Measurements from ENCODE around the gene CD82. TPM values are rescaled to one million over a fixed set of nuclear protein-coding genes. Genes with fewer than 3 reads are reported as not detected.

CD82 gene
- total RNA-seq, 1 donor from 2014 or later: 425 TPM

DNA sequence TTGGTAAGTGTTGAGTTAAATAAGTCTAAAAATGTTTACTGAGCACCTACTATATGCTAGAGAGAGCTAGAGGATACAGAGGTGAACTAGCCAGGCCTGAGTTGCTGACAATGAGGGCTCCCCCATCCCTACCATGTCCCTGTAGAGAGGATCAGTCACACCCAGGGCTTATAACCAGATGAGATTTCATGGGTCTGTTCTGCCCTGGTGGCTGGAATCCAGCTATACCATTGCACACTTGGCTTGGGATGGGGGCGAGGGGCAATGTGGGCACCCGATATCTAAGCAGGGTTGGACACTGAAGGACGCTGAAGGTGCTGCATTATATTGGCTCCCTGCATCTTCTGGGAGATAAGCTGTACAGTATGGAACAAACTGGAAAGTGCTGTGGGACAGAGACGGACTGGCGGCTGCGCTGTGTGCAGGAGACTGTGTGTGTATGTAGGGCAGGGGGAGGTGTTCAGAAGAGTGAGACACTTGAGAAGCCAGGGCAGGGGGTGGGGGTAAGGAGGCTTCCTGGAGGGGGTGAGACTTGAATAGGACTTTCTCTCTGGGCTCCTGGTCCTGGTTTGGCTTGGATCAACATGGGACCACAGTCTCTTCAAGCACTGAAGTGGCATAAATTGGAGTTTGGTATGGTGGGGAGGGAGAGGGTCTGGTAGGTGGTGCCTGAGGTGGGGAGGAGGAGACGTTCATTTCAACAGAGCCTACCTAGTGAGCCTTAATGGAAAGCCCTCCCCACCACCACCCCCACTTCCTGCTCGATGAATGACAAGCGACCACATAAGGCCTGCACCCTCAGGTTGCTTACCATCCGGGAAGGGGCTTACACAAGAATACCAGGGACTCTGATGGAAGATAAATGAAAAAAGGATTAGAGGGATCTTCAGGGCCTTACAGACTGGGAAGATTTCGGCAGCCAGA lies 1.8 kb downstream of the CD82 start:
- H3K36me3 Mint-ChIP-seq (ENCODE audit: low read depth): peaks cover 55% of the 10 kb centered on the region
- no peaks in the 10 kb centered on the region for H3K9me3 Mint-ChIP-seq
- no peaks in the 10 kb centered on the region for H3K27me3 Mint-ChIP-seq (ENCODE audit: low read depth)
- intact Hi-C loops (cut with micrococcal nuclease): loop anchor here (5.0 to 10.0 kb wide), 5 partner anchors 40 to 1350 kb away; partner anchors contain the start of genes CRY2, PEX16 and TSPAN18
- peaks cover 57% of the 10 kb centered on the region for H3K4me1 Mint-ChIP-seq (ENCODE audit: low read depth)
- peak overlapping the region; percentile 86 for H3K4me3 Mint-ChIP-seq (ENCODE audit: low read depth)
- DNase-seq (ENCODE audit: low spot score): no peak
- peak overlapping the region; percentile 71 for H3K27ac Mint-ChIP-seq

DNA sequence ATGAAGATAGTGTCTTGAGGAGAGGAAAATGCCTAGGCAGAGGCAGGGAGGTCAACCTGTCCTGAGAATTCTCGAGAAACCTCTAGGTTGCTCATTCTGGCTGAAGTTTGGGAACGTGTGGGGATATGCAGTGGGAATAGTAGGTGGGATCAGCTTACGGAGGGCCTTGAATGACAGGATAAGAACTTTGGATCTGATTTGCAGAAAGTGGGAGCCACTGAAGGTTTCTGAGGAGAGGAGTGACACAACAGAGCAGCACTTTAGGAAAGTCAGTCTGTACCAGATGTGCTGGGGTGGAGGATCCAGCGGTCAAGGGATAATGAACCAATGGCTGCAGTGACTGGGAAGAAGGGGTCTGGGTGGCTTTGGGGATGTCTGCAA lies 2.4 kb downstream of the CD82 start:
- Mint-ChIP-seq H3K9me3 (no peaks in the 10 kb centered on the region), H3K27ac (peak overlapping the region; percentile 71), H3K4me3 (ENCODE audit: low read depth) (peak overlapping the region; percentile 86), H3K36me3 (ENCODE audit: low read depth) (peaks cover 62% of the 10 kb centered on the region), H3K27me3 (ENCODE audit: low read depth) (no peaks in the 10 kb centered on the region), H3K4me1 (ENCODE audit: low read depth) (peaks cover 59% of the 10 kb centered on the region)
- no peak for DNase-seq (ENCODE audit: low spot score)
- intact Hi-C loops (cut with micrococcal nuclease): loop anchor here (5.0 to 10.0 kb wide), 5 partner anchors 39 to 1349 kb away; partner anchors contain the start of genes CRY2, PEX16 and TSPAN18

DNA sequence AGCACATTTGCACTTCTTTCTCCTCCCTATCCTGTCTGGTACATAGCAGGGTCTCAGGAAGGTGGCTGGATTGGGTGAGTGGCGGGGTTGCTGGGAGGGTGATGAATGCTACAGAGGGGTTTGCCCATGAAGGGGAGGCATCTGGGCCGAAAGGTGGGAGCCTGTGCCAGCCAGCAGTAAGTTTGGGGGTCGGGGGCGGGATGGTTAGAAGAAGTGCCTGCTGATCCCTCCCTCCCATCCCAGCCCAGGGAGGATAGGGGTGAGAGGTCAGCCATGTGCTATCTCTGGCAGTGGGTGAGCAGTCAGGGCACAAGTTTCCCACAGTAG lies 2.8 kb downstream of the CD82 start:
- H3K4me1 Mint-ChIP-seq (ENCODE audit: low read depth): peaks cover 63% of the 10 kb centered on the region
- H3K36me3 Mint-ChIP-seq (ENCODE audit: low read depth): peaks cover 66% of the 10 kb centered on the region
- H3K27me3 Mint-ChIP-seq (ENCODE audit: low read depth): no peaks in the 10 kb centered on the region
- peak overlapping the region; percentile 86 for H3K4me3 Mint-ChIP-seq (ENCODE audit: low read depth)
- H3K9me3 Mint-ChIP-seq: no peaks in the 10 kb centered on the region
- intact Hi-C loops (cut with micrococcal nuclease): loop anchor here (5.0 to 10.0 kb wide), 5 partner anchors 39 to 1349 kb away; partner anchors contain the start of genes CRY2, PEX16 and TSPAN18
- peak overlapping the region; percentile 71 for H3K27ac Mint-ChIP-seq
- no peak for DNase-seq (ENCODE audit: low spot score)

DNA sequence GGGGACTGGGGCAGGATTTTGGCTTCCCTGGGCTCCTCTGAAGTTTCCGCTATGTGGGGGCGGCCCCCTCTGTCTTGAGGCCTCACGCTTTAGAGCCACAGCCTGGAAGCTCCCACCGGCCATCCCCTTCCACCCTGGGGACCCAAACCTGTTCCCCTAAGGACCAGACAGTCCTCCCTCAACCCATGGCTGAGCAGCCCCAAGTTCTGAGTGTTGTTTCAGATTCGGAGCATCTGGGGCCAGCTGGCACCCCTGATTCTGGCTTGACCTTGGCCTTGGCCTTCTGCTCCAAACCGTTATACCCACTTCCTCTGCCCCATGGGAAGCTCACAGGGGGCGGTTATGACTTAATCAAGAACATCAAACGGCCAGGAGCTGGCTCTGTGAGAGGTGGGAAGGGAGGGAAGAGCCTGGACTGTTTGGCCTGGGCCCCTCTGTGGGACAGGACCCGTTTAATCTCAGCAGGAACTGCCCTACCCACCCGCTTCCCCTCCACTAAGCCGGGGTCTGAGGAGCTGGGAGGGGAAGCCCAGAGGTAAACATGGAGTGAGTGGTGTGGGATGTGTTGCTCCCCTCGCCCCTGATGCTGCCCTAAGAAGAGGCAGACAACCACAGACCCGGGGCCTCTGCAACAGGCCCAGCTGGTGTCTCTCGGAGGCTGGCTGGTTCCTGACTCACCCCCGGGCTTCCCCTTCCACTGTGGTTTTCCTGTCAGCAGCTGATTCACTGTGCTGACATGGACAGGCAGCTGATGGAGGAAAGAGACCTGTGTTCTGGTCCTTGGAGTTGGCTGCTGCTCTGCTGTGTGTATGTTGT lies 3.4 kb downstream of the CD82 start:
- peak; percentile 80 for DNase-seq (ENCODE audit: low spot score)
- H3K27ac Mint-ChIP-seq: peak overlapping the region; percentile 71
- H3K4me1 Mint-ChIP-seq (ENCODE audit: low read depth): peaks cover 69% of the 10 kb centered on the region
- no peaks in the 10 kb centered on the region for H3K9me3 Mint-ChIP-seq
- H3K36me3 Mint-ChIP-seq (ENCODE audit: low read depth): peaks cover 72% of the 10 kb centered on the region
- H3K27me3 Mint-ChIP-seq (ENCODE audit: low read depth): no peaks in the 10 kb centered on the region
- intact Hi-C loops (cut with micrococcal nuclease): loop anchor here (5.0 to 10.0 kb wide), 5 partner anchors 38 to 1348 kb away; partner anchors contain the start of genes CRY2, PEX16 and TSPAN18
- H3K4me3 Mint-ChIP-seq (ENCODE audit: low read depth): peak overlapping the region; percentile 86

DNA sequence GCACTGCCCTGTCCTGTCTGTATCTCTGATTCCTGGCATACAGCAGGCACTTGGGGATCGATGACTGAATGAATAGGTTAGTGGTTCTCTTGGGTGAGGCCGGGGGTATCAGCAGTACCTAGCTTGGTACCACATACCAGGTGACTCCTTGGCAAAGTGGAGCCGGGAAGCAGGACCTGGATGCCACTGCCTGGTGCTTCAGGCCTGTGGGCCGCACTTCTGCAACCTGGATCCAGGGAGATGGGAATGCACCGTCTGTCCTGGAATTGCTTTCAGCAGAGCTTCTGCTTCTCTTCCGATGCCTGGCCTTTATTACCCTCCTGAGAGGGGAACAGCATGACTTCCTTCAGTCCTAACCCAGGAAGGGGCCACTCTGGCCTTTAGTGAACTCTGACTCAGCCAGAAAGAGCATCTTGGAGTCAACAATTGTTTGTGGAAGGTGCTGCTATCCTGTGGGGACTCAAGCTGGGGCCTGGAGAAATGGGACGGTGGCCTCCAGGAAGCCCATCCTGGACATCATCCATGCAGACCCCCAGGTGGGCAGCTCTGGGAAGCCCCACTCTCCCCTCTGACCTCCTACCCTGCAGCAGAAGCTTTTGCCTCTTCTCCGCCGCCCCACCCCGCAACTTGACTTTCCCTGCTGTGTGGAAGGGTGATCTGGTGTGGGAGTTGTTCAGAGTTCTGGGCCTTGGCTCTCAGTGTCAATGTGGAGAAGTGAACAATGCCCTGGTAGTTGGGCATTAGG lies 5.1 kb downstream of the CD82 start:
- DNase-seq (ENCODE audit: low spot score): no peak
- intact Hi-C loops (cut with micrococcal nuclease): no loop called here
- no peaks in the 10 kb centered on the region for H3K27me3 Mint-ChIP-seq (ENCODE audit: low read depth)
- H3K9me3 Mint-ChIP-seq: no peaks in the 10 kb centered on the region
- peaks cover 83% of the 10 kb centered on the region for H3K36me3 Mint-ChIP-seq (ENCODE audit: low read depth)
- H3K4me1 Mint-ChIP-seq (ENCODE audit: low read depth): peaks cover 81% of the 10 kb centered on the region
- H3K4me3 Mint-ChIP-seq (ENCODE audit: low read depth): peak overlapping the region; percentile 86
- peak overlapping the region; percentile 71 for H3K27ac Mint-ChIP-seq

DNA sequence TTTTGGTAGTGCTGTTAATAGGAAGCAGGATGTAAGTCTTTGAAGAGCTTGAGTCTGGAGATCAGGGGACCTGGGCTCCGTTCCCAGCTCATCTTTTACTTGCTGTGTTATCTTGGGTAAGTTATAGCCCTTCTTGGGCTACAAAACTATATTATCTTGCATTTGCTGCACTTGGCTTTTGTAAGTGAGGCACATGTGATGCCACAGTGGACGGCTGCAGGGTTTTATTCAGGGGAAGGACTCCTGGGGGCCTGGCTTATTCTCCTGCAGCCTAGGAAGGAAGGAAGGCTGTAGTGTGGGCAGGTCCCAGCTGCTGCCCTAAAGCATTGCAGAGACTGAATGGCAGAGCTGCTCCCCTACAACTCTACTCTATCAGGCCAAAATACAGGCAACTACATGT lies 6.4 kb downstream of the CD82 start:
- peaks cover 89% of the 10 kb centered on the region for H3K36me3 Mint-ChIP-seq (ENCODE audit: low read depth)
- no peaks in the 10 kb centered on the region for H3K9me3 Mint-ChIP-seq
- H3K4me3 Mint-ChIP-seq (ENCODE audit: low read depth): peak overlapping the region; percentile 72
- peaks cover 92% of the 10 kb centered on the region for H3K4me1 Mint-ChIP-seq (ENCODE audit: low read depth)
- no peaks in the 10 kb centered on the region for H3K27me3 Mint-ChIP-seq (ENCODE audit: low read depth)
- DNase-seq (ENCODE audit: low spot score): no peak
- intact Hi-C loops (cut with micrococcal nuclease): loop anchor here (2.0 kb wide), 1 partner anchor 41 kb away; no protein-coding TSS in a partner anchor
- H3K27ac Mint-ChIP-seq: peak overlapping the region; percentile 98

DNA sequence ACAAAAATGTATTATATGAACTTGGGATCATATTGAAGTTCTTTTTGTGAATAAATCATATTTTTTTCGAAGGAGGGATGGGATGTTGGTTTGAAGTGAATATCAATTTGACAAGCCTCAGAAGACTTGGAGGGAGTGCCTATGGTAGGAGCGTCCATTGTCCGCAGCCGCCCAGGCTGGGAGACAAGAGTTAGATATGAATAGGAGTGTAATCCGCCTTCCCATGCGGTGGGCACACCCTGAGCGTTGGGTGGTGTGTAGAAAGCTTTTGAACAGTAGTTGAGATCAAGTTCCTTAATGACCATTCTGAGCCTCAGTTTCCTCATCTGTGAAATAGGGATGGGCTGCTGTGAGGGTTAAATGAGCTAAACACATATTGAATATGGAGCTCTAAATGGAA lies 7.0 kb downstream of the CD82 start:
- Mint-ChIP-seq H3K27me3 (ENCODE audit: low read depth) (no peaks in the 10 kb centered on the region), H3K4me1 (ENCODE audit: low read depth) (peaks cover 92% of the 10 kb centered on the region), H3K27ac (peak overlapping the region; percentile 98), H3K4me3 (ENCODE audit: low read depth) (peak overlapping the region; percentile 72), H3K9me3 (no peaks in the 10 kb centered on the region), H3K36me3 (ENCODE audit: low read depth) (peaks cover 88% of the 10 kb centered on the region)
- intact Hi-C loops (cut with micrococcal nuclease): loop anchor here (2.0 kb wide), 1 partner anchor 42 kb away; no protein-coding TSS in a partner anchor
- no peak for DNase-seq (ENCODE audit: low spot score)

DNA sequence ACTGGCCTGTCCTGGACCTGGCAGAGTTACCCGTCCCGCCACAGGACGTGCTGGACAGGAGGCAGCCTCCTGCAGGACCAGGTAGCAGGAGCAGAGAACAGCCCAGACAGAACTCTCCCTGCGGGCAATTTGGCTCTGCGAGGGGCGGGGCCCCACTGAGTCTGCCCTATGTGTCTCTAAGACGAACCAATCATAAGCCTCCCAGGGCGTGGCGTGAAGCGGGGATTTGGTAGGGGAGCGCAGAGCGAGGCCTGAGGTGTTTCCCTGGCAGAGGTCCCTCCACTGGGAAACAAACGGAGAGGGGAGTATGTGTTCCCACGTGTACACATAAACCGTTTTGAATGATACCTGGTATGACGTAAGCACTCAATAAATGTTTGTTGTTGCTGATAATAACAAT lies 7.4 kb downstream of the CD82 start:
- peaks cover 87% of the 10 kb centered on the region for H3K36me3 Mint-ChIP-seq (ENCODE audit: low read depth)
- no peak for DNase-seq (ENCODE audit: low spot score)
- H3K9me3 Mint-ChIP-seq: no peaks in the 10 kb centered on the region
- H3K4me1 Mint-ChIP-seq (ENCODE audit: low read depth): peaks cover 92% of the 10 kb centered on the region
- intact Hi-C loops (cut with micrococcal nuclease): loop anchor here (2.0 kb wide), 1 partner anchor 42 kb away; no protein-coding TSS in a partner anchor
- peak overlapping the region; percentile 98 for H3K27ac Mint-ChIP-seq
- H3K27me3 Mint-ChIP-seq (ENCODE audit: low read depth): no peaks in the 10 kb centered on the region
- H3K4me3 Mint-ChIP-seq (ENCODE audit: low read depth): peak overlapping the region; percentile 72

DNA sequence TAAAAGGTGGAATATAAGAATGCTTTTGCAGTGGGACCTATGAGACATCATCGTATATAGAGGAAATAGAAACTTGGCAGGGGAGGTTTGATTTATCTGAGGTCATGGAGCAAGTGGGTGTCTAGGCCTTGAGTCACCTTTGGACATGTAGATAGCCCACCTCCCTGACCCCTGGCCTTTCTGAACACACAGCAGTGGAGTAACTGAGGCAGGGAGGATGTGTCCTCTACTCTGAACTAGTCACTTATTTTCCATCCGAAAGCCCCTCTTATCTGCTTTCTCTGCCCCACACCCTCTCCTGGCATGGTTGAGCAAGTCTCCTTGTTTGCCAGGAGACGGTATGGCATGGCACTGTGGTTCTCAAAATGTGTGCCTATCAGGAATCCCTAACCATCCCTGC lies 7.9 kb downstream of the CD82 start:
- peak overlapping the region; percentile 98 for H3K27ac Mint-ChIP-seq
- no peaks in the 10 kb centered on the region for H3K27me3 Mint-ChIP-seq (ENCODE audit: low read depth)
- DNase-seq (ENCODE audit: low spot score): no peak
- no peaks in the 10 kb centered on the region for H3K9me3 Mint-ChIP-seq
- H3K4me3 Mint-ChIP-seq (ENCODE audit: low read depth): peak overlapping the region; percentile 70
- peaks cover 93% of the 10 kb centered on the region for H3K4me1 Mint-ChIP-seq (ENCODE audit: low read depth)
- intact Hi-C loops (cut with micrococcal nuclease): loop anchor here (2.0 kb wide), 1 partner anchor 43 kb away; no protein-coding TSS in a partner anchor
- H3K36me3 Mint-ChIP-seq (ENCODE audit: low read depth): peaks cover 86% of the 10 kb centered on the region

DNA sequence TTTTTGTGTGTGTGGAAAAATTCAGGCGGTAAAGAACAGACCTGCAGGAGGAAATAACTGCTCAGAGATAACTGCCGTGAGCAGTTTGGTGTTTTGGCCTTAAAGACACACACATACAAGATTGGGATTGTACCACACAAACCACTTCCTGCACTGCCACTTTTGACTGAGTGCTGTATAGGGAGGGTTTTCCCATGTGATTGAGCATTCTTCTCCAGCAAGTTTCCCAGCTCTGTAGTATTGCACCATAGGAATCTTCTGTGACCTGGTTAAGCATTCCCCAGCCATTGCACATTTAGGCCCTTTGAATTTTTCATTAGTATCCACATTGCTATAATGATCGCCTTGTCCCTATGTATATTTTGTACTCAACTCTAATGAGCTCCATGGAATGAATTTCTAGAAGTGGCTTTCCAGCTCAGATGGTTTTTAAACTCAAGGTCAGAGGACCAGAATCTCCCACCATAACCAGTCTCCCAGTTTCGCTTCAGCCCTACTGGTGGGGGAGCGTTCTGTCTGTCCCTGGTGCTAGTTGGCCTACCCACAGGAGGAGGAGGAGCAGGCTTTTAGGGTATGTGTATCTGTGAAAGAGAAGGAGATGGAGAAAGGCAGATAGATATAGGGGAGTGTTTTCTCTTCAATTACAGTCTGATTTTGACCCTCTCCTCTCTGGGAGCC lies 9.3 kb downstream of the CD82 start:
- no peaks in the 10 kb centered on the region for H3K9me3 Mint-ChIP-seq
- no peaks in the 10 kb centered on the region for H3K27me3 Mint-ChIP-seq (ENCODE audit: low read depth)
- peaks cover 87% of the 10 kb centered on the region for H3K36me3 Mint-ChIP-seq (ENCODE audit: low read depth)
- H3K4me1 Mint-ChIP-seq (ENCODE audit: low read depth): peaks cover 89% of the 10 kb centered on the region
- peak; percentile 43 for DNase-seq (ENCODE audit: low spot score)
- intact Hi-C loops (cut with micrococcal nuclease): loop anchor here (1.0 kb wide), 2 partner anchors 9 to 23 kb away; partner anchors contain the start of gene CD82
- H3K4me3 Mint-ChIP-seq (ENCODE audit: low read depth): peak overlapping the region; percentile 70
- H3K27ac Mint-ChIP-seq: peak overlapping the region; percentile 98

DNA sequence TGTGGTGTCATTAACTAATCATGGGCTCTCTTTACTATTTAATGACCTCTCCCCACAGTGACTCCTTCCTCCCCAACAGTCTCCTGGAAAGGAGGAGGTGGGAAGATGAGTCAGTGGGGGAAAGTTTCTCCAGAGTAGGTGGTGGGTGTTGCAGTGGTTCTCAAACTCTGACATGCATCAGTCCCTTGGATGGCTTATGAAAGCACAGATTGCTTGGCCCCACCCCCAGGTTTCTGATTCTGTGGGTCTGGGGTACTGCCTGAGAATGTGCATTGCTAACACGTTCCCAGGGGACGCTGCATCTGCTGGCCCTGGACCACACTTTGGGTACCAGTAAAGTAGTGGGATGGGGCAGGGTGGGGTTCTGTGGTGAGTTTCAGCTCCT lies 9.8 kb downstream of the CD82 start:
- Mint-ChIP-seq H3K4me1 (ENCODE audit: low read depth) (peaks cover 89% of the 10 kb centered on the region), H3K9me3 (no peaks in the 10 kb centered on the region), H3K27me3 (ENCODE audit: low read depth) (no peaks in the 10 kb centered on the region), H3K36me3 (ENCODE audit: low read depth) (peaks cover 87% of the 10 kb centered on the region), H3K27ac (peak overlapping the region; percentile 98), H3K4me3 (ENCODE audit: low read depth) (peak overlapping the region; percentile 70)
- intact Hi-C loops (cut with micrococcal nuclease): no loop called here
- no peak for DNase-seq (ENCODE audit: low spot score)

Data from activated T-helper 2 cell treated with anti-CD3 and anti-CD28 coated beads, Interferon-gamma antibody, Interleukin-2, Interleukin-4, amounts not matched to agents 10 μg/mL and 5 μg/mL and 100 μg/mL, durations not matched to agents 14 hours and 24 hours and 36 hours (primary cell).